DOHH2 (cell line): Measurements from ENCODE around the gene COA8.

Experiments
- H3F3A ChIP-seq: fragments of 200-600 bp; sonication (generic), shearing (Covaris generic); 2 replicates; pipeline ENCODE4 v1.6.0; 2016; ENCODE audit warnings: antibody characterized with exemption, mild to moderate bottlenecking; ENCODE audit not compliant: control insufficient read depth, insufficient read depth
- H3K27ac ChIP-seq: fragments of 200-600 bp; sonication (generic); 2 replicates; pipeline ENCODE4 v1.5.1; 2014; ENCODE audit warnings: low read depth, mild to moderate bottlenecking, low read length, moderate library complexity
- H3K27me3 ChIP-seq: fragments of 200-600 bp; sonication (generic); 2 replicates; pipeline ENCODE4 v1.6.1; 2014; ENCODE audit warnings: mild to moderate bottlenecking, low read length, mixed read lengths; ENCODE audit not compliant: control insufficient read depth
- H3K36me3 ChIP-seq: fragments of 200-600 bp; sonication (generic); 2 replicates; pipeline ENCODE4 v1.6.1; 2014; ENCODE audit warnings: mild to moderate bottlenecking, low read length, moderate library complexity, mixed read lengths; ENCODE audit not compliant: control insufficient read depth
- H3K4me1 ChIP-seq: fragments of 200-600 bp; sonication (generic); 2 replicates; pipeline ENCODE4 v1.6.1; 2014; ENCODE audit warnings: mild to moderate bottlenecking, low read length, mixed read lengths; ENCODE audit not compliant: control insufficient read depth
- H3K4me2 ChIP-seq: fragments of 200-600 bp; sonication (generic); 2 replicates; pipeline ENCODE4 v1.6.0; 2014; ENCODE audit warnings: mild to moderate bottlenecking, low read length, moderate library complexity
- H3K4me3 ChIP-seq: fragments of 200-600 bp; sonication (generic); 2 replicates; pipeline ENCODE4 v1.5.1; 2014; ENCODE audit warnings: mild to moderate bottlenecking, low read length, mixed read lengths
- H3K79me2 ChIP-seq: fragments of 200-600 bp; sonication (generic); 2 replicates; pipeline ENCODE4 v1.6.1; 2014; ENCODE audit warnings: mild to moderate bottlenecking, low read length, mixed read lengths; ENCODE audit not compliant: control insufficient read depth
- H3K9me2 ChIP-seq: fragments of 200-600 bp; sonication (generic); replicated peaks from 2 replicates; pipeline ENCODE4 v1.6.1; 2014; ENCODE audit warnings: mild to moderate bottlenecking, low read length, mixed read lengths; ENCODE audit not compliant: control insufficient read depth
- H3K9me3 ChIP-seq: fragments of 200-600 bp; sonication (generic); 2 replicates; pipeline ENCODE4 v1.6.1; 2014; ENCODE audit warnings: antibody characterized with exemption, low read length, mixed read lengths; ENCODE audit not compliant: control insufficient read depth, insufficient read depth
- H4K20me1 ChIP-seq: fragments of 200-600 bp; sonication (generic); 2 replicates; pipeline ENCODE4 v1.6.0; 2014; ENCODE audit warnings: low read depth, mild to moderate bottlenecking, antibody characterized with exemption, low read length, moderate library complexity; ENCODE audit not compliant: control insufficient read depth, insufficient read depth
- EZH2phosphoT487 ChIP-seq: fragments of 200-600 bp; sonication (generic); IDR thresholded peaks from 2 replicates; pipeline ENCODE4 v1.6.1; 2017; ENCODE audit warnings: borderline replicate concordance, mild to moderate bottlenecking, antibody characterized with exemption, low read length, moderate library complexity, mixed read lengths
- TF ChIP-seq, protein P1 (sequence below): fragments of 200-600 bp; sonication (generic); IDR thresholded peaks from one replicate; pipeline ENCODE4 v1.5.1; 2014; ENCODE audit warnings: antibody characterized with exemption, mild to moderate bottlenecking, low read depth, low read length; ENCODE audit not compliant: poor library complexity, severe bottlenecking

The COA8 gene

DNA sequence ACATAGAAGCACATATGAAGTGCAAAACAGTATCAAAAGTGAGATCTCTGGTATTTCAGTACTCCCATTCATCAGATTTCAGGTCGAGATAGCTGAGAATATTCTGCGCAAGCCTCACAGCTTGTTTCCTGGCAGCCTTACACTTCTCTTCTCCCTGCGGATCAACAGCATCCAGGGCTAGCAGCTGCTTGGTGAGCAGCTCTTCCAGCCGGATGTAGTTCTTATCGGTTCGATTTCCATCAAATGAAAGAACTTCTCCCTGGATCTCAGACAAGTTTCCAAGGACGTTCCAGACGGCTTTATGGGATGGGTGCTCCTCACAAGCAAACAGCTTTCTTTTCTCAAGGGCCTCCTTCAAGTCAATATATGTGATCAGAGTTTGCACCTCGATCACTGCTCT, 3.0 kb upstream of the COA8 start:
- H3F3A ChIP-seq: peaks cover 17% of the 10 kb centered on the region
- peaks cover 45% of the 10 kb centered on the region for H3K36me3 ChIP-seq
- H3K27ac ChIP-seq: no peak overlapping the region
- TF ChIP-seq, protein P1, sequence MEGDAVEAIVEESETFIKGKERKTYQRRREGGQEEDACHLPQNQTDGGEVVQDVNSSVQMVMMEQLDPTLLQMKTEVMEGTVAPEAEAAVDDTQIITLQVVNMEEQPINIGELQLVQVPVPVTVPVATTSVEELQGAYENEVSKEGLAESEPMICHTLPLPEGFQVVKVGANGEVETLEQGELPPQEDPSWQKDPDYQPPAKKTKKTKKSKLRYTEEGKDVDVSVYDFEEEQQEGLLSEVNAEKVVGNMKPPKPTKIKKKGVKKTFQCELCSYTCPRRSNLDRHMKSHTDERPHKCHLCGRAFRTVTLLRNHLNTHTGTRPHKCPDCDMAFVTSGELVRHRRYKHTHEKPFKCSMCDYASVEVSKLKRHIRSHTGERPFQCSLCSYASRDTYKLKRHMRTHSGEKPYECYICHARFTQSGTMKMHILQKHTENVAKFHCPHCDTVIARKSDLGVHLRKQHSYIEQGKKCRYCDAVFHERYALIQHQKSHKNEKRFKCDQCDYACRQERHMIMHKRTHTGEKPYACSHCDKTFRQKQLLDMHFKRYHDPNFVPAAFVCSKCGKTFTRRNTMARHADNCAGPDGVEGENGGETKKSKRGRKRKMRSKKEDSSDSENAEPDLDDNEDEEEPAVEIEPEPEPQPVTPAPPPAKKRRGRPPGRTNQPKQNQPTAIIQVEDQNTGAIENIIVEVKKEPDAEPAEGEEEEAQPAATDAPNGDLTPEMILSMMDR: no peak
- no peak for TF ChIP-seq EZH2phosphoT487
- no peaks in the 10 kb centered on the region for H3K9me2 ChIP-seq
- peaks cover 91% of the 10 kb centered on the region for H3K79me2 ChIP-seq
- H3K4me3 ChIP-seq: no peak overlapping the region
- no peaks in the 10 kb centered on the region for H3K27me3 ChIP-seq
- H4K20me1 ChIP-seq: peaks cover 38% of the 10 kb centered on the region
- no peak overlapping the region for H3K4me2 ChIP-seq
- H3K9me3 ChIP-seq: no peaks in the 10 kb centered on the region
- peaks cover 29% of the 10 kb centered on the region for H3K4me1 ChIP-seq

DNA sequence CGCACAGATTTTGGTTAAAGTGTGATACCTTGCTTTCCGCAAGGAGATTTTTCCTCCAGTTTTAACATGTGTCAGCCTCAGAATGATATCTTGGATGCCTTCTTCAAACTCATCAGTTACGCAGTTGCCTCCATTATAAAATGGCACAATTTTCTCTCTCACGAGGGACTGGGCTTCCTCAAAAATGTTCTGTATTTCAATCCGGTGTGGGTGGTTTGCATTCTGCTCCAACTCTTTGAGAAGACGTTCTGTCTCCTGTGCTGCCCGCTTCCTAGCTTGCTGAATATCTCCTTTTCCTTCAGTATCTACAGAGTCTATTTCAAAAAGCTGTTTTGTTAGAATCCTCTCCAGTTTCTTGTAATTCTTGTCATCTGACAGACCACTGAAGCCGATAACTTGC, 2.1 kb upstream of the COA8 start:
- peaks cover 33% of the 10 kb centered on the region for H3K4me1 ChIP-seq
- H3F3A ChIP-seq: peaks cover 17% of the 10 kb centered on the region
- peak overlapping the region; percentile 92 for H3K4me3 ChIP-seq
- no peaks in the 10 kb centered on the region for H3K27me3 ChIP-seq
- TF ChIP-seq, protein P1: no peak
- TF ChIP-seq EZH2phosphoT487: no peak
- peaks cover 95% of the 10 kb centered on the region for H3K79me2 ChIP-seq
- H3K9me3 ChIP-seq: no peaks in the 10 kb centered on the region
- no peaks in the 10 kb centered on the region for H3K9me2 ChIP-seq
- peaks cover 38% of the 10 kb centered on the region for H4K20me1 ChIP-seq
- H3K27ac ChIP-seq: no peak overlapping the region
- H3K36me3 ChIP-seq: peaks cover 45% of the 10 kb centered on the region
- H3K4me2 ChIP-seq: peak overlapping the region; percentile 95

DNA sequence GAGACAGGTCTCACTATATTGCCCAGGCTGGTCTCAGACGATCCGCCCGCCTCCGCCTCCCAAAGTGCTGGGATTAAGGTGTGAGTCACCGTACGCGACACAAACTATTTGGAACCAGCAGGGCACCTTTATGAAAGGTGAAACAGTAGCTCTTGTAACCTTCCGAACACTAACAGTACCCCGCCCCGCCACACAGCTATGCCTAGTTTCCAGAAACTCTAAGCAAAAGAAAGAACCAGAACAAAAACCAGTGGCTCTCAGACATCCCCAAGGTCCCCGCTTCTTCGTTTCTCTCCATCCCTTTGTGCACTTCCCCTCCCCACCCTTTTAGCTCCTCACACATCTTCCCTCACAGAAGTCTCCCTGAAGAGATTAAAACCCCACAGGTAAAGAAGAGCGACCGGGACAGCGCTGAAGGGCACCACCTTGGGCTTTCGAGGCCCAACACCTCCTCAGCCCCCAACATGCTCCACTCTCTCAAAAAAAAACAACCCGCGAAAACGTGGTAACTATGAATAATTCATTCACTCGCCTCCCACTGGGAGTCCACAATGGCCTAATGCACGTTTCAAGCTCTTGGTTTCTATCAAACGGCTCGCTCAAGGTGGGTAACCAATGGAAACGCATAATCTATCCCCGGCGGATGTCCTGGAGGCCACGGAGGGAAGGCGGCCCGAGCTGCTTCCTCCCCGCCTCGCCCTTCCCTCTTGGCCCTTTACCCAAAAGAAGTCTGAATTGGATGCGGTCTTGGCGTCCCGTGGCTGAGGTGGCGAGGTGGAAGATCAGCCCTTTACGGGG, 1.2 kb upstream of the COA8 start:
- Histone ChIP-seq H3K27me3 (no peaks in the 10 kb centered on the region), H3K27ac (peak overlapping the region; percentile 58), H3K79me2 (peaks cover 97% of the 10 kb centered on the region), H3K4me1 (peaks cover 33% of the 10 kb centered on the region), H3K4me2 (peak overlapping the region; percentile 95), H3K36me3 (peaks cover 45% of the 10 kb centered on the region), H3K9me3 (no peaks in the 10 kb centered on the region), H3K4me3 (peak overlapping the region; percentile 92), H4K20me1 (peaks cover 38% of the 10 kb centered on the region), H3K9me2 (no peaks in the 10 kb centered on the region), H3F3A (peaks cover 15% of the 10 kb centered on the region)
- no peak for TF ChIP-seq EZH2phosphoT487
- TF ChIP-seq, protein P1: no peak
